ENCODE data around the gene KCNMA1. TPM values are rescaled to one million over a fixed set of nuclear protein-coding genes. Genes with fewer than 3 reads are reported as not detected.

The KCNMA1 gene
- total and polyA plus RNA-seq, 10 donors, result 9.3 to 114 (median 51.5) TPM

- Histone ChIP-seq H3K27me3 (replicated peaks in 1 of 7) (no peaks in the 10 kb centered on the region), H3K4me1 (peaks cover 0 to 6% (median 1%) of the 10 kb centered on the region in 6 donors), H3K36me3 (no peaks in the 10 kb centered on the region), H3K27ac (no peak overlapping the region), H3K4me3 (no peak overlapping the region), H3K9me3 (no peaks in the 10 kb centered on the region)
- 71 to 87% (median 86%) methylated on average over 5 of the region's 5 CpGs for WGBS, 5 donors
- TF ChIP-seq POLR2AphosphoS5 (IDR thresholded peaks at IDR 0.05) (no peak), POLR2A (IDR thresholded peaks at IDR 0.05) (no peak), CTCF (IDR thresholded peaks at IDR 0.05 in 8 of 11, conservative IDR thresholded peaks at IDR 0.05 in 3 of 11) (no peak)
- intact Hi-C loops (cut with DNase I; ENCODE audit: low total_unique reads), result no loop called here
- DNase-seq, result no peak
These were observed 531.8 kb downstream of the KCNMA1 start for GRCh38 chr10:77105761-77106221.

- DNase-seq, result no peak
- H3K27me3 ChIP-seq (replicated peaks in 1 of 7), result no peaks in the 10 kb centered on the region
- WGBS, 5 donors, result 40 to 70% (median 66%) methylated on average over 4 of the region's 4 CpGs
- TF ChIP-seq POLR2A (IDR thresholded peaks at IDR 0.05) (no peak), POLR2AphosphoS5 (IDR thresholded peaks at IDR 0.05) (no peak), CTCF (IDR thresholded peaks at IDR 0.05 in 8 of 11, conservative IDR thresholded peaks at IDR 0.05 in 3 of 11) (no peak)
- H3K27ac ChIP-seq, result no peak overlapping the region
- intact Hi-C loops (cut with DNase I; ENCODE audit: low total_unique reads), result no loop called here
- H3K9me3 ChIP-seq, result no peaks in the 10 kb centered on the region
- peaks cover 0 to 6% (median 0%) of the 10 kb centered on the region in 6 donors for H3K4me1 ChIP-seq
- no peak overlapping the region for H3K4me3 ChIP-seq
- H3K36me3 ChIP-seq, result no peaks in the 10 kb centered on the region
These were observed 533.1 kb downstream of the KCNMA1 start for GRCh38 chr10:77104459-77104980.

- Histone ChIP-seq H3K27me3 (replicated peaks in 1 of 7) (no peaks in the 10 kb centered on the region), H3K36me3 (no peaks in the 10 kb centered on the region), H3K27ac (no peak overlapping the region), H3K4me3 (no peak overlapping the region), H3K4me1 (peaks cover 0 to 7% (median 0%) of the 10 kb centered on the region in 6 donors), H3K9me3 (no peaks in the 10 kb centered on the region)
- WGBS, 5 donors, result 69 to 94% (median 82%) methylated on average over 4 of the region's 4 CpGs
- no peak for DNase-seq
- no peak for TF ChIP-seq POLR2A (IDR thresholded peaks at IDR 0.05)
- intact Hi-C loops (cut with DNase I; ENCODE audit: low total_unique reads), result no loop called here
These were observed 534.4 kb downstream of the KCNMA1 start for GRCh38 chr10:77103213-77103612.

- intact Hi-C loops (cut with DNase I; ENCODE audit: low total_unique reads), result no loop called here
- DNase-seq, result no peak
- Histone ChIP-seq H3K27me3 (replicated peaks in 1 of 7) (no peaks in the 10 kb centered on the region), H3K4me1 (peaks cover 0 to 18% (median 3%) of the 10 kb centered on the region in 6 donors), H3K4me3 (no peak overlapping the region), H3K9me3 (no peaks in the 10 kb centered on the region), H3K27ac (no peak overlapping the region), H3K36me3 (no peaks in the 10 kb centered on the region)
- no peak for TF ChIP-seq POLR2AphosphoS5 (IDR thresholded peaks at IDR 0.05)
- TF ChIP-seq POLR2A (IDR thresholded peaks at IDR 0.05), result no peak
- no peak for TF ChIP-seq CTCF (IDR thresholded peaks at IDR 0.05 in 8 of 11, conservative IDR thresholded peaks at IDR 0.05 in 3 of 11)
- WGBS, 5 donors, result 85 to 97% (median 88%) methylated on average over 5 of the region's 5 CpGs
These were observed 536.3 kb downstream of the KCNMA1 start for GRCh38 chr10:77101341-77101740.
